GM12873 (cell line): ENCODE data around the gene TRPT1.

ENCODE experiments used
- TF ChIP-seq, protein P1 (sequence below): IDR thresholded peaks from 2 replicates; pipeline ENCODE4 v1.5.1; 2012; ENCODE audit warnings: low read depth, mild to moderate bottlenecking, moderate library complexity, low read length, control low read depth; ENCODE audit not compliant: insufficient read depth; ENCODE audit errors: missing control alignments

TRPT1 gene, protein sequence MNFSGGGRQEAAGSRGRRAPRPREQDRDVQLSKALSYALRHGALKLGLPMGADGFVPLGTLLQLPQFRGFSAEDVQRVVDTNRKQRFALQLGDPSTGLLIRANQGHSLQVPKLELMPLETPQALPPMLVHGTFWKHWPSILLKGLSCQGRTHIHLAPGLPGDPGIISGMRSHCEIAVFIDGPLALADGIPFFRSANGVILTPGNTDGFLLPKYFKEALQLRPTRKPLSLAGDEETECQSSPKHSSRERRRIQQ

DNA sequence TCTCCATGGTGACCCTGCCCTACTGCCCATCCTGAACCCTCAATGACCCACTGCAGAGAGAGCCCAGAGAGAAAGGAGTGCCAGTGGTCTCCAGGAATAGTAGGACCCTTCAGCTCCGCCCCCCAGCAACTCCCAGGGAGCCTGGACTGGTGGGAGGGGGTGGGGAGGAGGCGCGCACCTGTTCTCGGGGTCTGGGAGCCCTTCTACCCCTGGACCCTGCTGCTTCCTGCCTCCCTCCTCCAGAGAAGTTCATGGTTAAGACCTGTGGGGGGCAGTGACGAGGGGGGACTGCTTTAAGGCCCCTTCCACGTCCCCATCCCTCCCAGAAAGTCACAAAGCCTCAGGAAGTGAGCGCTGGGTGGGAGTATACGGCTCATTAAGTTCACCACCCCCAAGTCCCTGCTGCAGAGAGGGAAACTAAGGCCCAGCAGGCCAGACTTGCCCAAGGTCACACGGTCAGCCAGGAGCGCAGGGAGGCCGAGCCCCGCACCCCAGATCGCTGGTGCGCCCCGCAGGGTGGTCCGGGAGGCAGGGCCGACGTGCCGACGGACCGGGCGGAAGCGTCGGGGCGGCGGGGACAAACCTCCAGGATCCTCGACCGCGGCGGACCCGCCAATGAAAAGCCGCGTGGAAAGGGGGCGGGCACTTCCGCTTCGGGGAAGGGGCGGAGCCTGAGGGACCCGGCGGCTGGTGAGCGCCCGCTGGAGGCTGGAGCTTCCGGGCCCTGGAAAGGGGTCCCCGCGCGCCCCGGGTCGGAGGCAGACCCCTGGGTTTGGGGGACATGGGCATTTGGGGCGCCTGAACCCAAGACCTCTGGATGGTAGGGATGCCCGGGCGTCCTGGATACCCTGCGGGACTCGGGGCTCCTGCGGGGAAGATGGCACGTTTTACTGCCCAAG, at the start of gene TRPT1, which contains the start of gene NUDT22:
TSS of gene TRPT1 (minus strand) at position 579 of the 899 bp plus-strand sequence. CDS start at position 253, 326 bp downstream.
TSS of gene NUDT22 (plus strand) at position 667 of the 899 bp plus-strand sequence. CDS start 379 bp downstream, outside the sequence.
- TF ChIP-seq, protein P1, sequence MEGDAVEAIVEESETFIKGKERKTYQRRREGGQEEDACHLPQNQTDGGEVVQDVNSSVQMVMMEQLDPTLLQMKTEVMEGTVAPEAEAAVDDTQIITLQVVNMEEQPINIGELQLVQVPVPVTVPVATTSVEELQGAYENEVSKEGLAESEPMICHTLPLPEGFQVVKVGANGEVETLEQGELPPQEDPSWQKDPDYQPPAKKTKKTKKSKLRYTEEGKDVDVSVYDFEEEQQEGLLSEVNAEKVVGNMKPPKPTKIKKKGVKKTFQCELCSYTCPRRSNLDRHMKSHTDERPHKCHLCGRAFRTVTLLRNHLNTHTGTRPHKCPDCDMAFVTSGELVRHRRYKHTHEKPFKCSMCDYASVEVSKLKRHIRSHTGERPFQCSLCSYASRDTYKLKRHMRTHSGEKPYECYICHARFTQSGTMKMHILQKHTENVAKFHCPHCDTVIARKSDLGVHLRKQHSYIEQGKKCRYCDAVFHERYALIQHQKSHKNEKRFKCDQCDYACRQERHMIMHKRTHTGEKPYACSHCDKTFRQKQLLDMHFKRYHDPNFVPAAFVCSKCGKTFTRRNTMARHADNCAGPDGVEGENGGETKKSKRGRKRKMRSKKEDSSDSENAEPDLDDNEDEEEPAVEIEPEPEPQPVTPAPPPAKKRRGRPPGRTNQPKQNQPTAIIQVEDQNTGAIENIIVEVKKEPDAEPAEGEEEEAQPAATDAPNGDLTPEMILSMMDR = peak; percentile 51

GRCh38 chr11:64275031-64275800, 49.2 kb upstream of the TRPT1 start:
- TF ChIP-seq, protein P1 = no peak

DNA sequence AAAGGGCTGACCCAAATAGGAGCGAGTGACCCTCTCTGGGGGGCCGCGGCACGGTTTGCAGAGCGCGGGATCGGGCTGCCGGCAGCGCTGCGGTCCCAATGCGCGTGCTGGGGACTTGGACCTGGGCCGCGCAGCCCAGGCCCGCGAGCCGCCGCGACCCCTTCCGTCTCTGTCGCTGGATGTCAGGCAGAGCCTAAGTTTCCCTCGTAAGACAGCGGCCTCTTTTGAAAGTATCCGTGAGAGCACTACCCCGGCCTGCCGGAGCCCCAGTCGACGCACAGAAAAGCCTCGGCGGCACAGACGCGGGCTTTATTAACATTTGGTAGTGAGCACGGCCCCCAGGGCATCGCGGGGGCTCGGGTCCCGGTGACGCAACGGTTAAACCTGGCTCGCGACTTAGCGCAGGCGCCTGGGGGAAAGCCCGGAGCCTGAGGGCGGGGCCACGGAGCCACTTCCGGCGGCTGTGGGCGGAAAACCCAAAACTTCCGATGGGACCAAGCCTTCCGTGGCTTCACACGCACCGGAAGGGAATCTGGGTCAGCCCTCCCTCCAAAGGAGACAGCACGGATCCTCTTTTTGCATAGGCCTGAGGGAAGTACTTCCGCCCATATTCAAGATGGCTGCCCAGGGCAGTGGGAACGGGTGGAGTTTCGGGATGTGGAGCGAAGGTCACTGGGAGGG, 43.7 kb upstream of the TRPT1 start:
- TF ChIP-seq, protein P1 = no peak

GRCh38 chr11:64268893-64269539, 43.0 kb upstream of the TRPT1 start:
- TF ChIP-seq, protein P1 = no peak

GRCh38 chr11:64268025-64268892, 42.3 kb upstream of the TRPT1 start:
- TF ChIP-seq, protein P1 = no peak

DNA sequence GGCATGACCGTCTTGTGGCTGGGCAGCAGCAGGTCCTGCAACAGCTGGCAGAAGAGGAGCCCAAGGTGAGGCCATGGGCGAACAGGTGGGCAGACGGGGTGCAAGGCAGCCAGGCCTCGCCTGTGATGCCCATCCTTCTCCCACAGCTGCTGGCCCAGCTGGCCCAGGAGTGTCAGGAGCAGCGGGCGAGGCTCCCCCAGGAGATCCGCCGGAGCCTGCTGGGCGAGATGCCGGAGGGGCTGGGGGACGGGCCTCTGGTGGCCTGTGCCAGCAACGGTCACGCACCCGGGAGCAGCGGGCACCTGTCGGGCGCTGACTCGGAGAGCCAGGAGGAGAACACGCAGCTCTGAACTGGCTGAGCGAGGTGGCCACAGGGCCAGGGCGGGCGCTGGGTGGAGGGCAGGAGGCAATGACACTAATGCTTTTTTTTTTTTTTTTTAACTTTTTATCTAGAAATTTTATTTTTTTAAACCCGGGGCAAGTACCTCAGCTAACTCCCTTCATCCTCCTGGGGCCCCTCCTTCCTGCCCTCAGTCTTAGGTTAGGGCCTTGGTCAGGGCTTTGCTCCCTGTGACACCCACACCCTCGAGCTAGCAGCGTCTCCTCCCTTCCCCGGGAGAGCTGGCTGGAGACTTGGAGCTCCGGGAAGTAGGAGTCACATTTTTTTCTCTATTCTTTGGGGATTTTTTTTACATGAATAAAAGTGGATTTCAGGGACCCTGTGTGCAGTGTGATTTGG, 41.4 kb upstream of the TRPT1 start:
- TF ChIP-seq, protein P1 = no peak
